CD4-positive, CD25-positive, alpha-beta regulatory T cell (primary cell): ENCODE data around the gene SIK3. TPM values are rescaled to one million over a fixed set of nuclear protein-coding genes. Genes with fewer than 3 reads are reported as not detected.

Experiments used
- ATAC-seq, 2 donors: fragments of 150-1000 bp; cut with Tn5 transposase; one replicate each; pipeline ENCODE4 v1.10.0; 2021; ENCODE audit warnings: low read depth in 2 of 2, moderate number of reproducible peaks in 2 of 2, moderate library complexity in 1 of 2
- DNase-seq, 3 donors: peaks; one replicate each; pipeline versions ENCODE4 v3.0.0 to v3.0.0-alpha.2; 2012 to 2022; ENCODE audit warnings: mixed read lengths in 1 of 3
- H3K27ac ChIP-seq: one replicate; pipeline ENCODE4 v1.7.0; 2013; ENCODE audit warnings: mild to moderate bottlenecking, low read length; ENCODE audit not compliant: insufficient read depth, poor library complexity, severe bottlenecking
- H3K27me3 ChIP-seq: one replicate; pipeline ENCODE4 v1.7.0; 2013; ENCODE audit warnings: low read length; ENCODE audit not compliant: control insufficient read depth, insufficient read depth
- H3K36me3 ChIP-seq: one replicate; pipeline ENCODE4 v1.7.0; 2013; ENCODE audit warnings: mild to moderate bottlenecking, low read length, moderate library complexity; ENCODE audit not compliant: control insufficient read depth, insufficient read depth
- H3K4me1 ChIP-seq: 2 replicates; pipeline ENCODE4 v1.7.0; 2013; ENCODE audit warnings: mild to moderate bottlenecking, low read length; ENCODE audit not compliant: insufficient read depth, control insufficient read depth, poor library complexity, severe bottlenecking
- H3K4me3 ChIP-seq: one replicate; pipeline ENCODE4 v1.7.0; 2013; ENCODE audit warnings: low read depth, mild to moderate bottlenecking, low read length, moderate library complexity
- H3K9me3 ChIP-seq, 2 experiments: 1 replicate in 1 of 2; 2 replicates in 1 of 2; pipeline ENCODE4 v1.7.0; 2013; ENCODE audit warnings: low read length in 2 of 2, mild to moderate bottlenecking in 1 of 2, moderate library complexity in 1 of 2; ENCODE audit not compliant: control insufficient read depth in 2 of 2
- H3K27ac Mint-ChIP-seq, 3 donors: one replicate each; pipeline ENCODE4 v1.8.0; 2020 to 2022; ENCODE audit warnings: mild to moderate bottlenecking in 3 of 3, mixed read lengths in 3 of 3, moderate library complexity in 2 of 3
- H3K27me3 Mint-ChIP-seq: one replicate; pipeline ENCODE4 v1.8.0; 2022; ENCODE audit warnings: mild to moderate bottlenecking, mixed read lengths
- H3K36me3 Mint-ChIP-seq: one replicate; pipeline ENCODE4 v1.8.0; 2020; ENCODE audit warnings: mixed read lengths
- H3K4me1 Mint-ChIP-seq, 4 donors: one replicate each; pipeline ENCODE4 v1.8.0; 2020 to 2022; ENCODE audit warnings: mixed read lengths in 4 of 4, mild to moderate bottlenecking in 1 of 4
- H3K4me3 Mint-ChIP-seq, 4 donors: one replicate each; pipeline ENCODE4 v1.8.0; 2020 to 2022; ENCODE audit warnings: mild to moderate bottlenecking in 4 of 4, mixed read lengths in 4 of 4, moderate library complexity in 3 of 4
- H3K9me3 Mint-ChIP-seq, 7 donors: one replicate each; pipeline ENCODE4 v1.8.0; 2020 to 2022; ENCODE audit warnings: mixed read lengths in 7 of 7, mild to moderate bottlenecking in 3 of 7, moderate library complexity in 2 of 7
- polyA plus RNA-seq, 4 donors: library from polyadenylated mRNA; unstranded; fragments of 300-500 nt; fragmentation: Illumina TruSeq; gene quantifications; one replicate each; pipeline ENCODE4 v1.2.3, GENCODE V29; 2021
- total RNA-seq: library from RNA; stranded (reverse); gene quantifications from one replicate; pipeline ENCODE4 v1.2.3, GENCODE V29; 2022

SIK3 gene
- total and polyA plus RNA-seq, 5 donors from 2014 or later: 7.0 to 55.2 (median 9.4) TPM

DNA sequence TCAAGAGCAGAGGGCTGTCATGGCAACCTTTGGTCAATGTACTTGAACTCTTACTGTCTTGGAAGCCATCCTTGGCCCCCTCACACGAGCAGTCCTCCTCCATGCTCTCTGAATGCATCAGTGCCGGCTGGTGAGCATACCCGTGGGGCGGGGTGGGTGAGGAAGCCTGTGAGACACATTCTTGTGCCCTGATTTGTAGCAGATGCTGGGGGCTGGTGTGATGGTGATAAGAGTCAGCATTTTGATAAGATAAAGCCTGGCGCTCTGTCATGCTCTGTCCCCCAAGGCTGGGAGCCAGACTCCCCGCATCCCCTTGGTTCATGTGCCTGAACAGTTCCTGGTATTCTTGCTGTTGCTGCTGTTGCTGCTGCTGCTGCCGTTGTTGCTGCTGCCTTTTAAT, 240.3 kb downstream of the SIK3 start:
- no peak overlapping the region for H3K27ac ChIP-seq
- H3K4me1 ChIP-seq: peaks cover 37% of the 10 kb centered on the region
- Mint-ChIP-seq H3K36me3 (peaks cover 50% of the 10 kb centered on the region), H3K4me1 (peaks cover 14 to 50% (median 41%) of the 10 kb centered on the region in 4 donors), H3K9me3 (no peaks in the 10 kb centered on the region), H3K27ac (peak overlapping the region; percentile 31 to 79 (median 75)), H3K4me3 (peak overlapping the region in 1 of 4 donors; percentile 39), H3K27me3 (no peaks in the 10 kb centered on the region)
- peaks cover 51% of the 10 kb centered on the region for H3K36me3 ChIP-seq
- DNase-seq: no peak
- no peaks in the 10 kb centered on the region for H3K27me3 ChIP-seq
- H3K9me3 ChIP-seq: no peaks in the 10 kb centered on the region
- no peak overlapping the region for H3K4me3 ChIP-seq
- ATAC-seq: no peak

DNA sequence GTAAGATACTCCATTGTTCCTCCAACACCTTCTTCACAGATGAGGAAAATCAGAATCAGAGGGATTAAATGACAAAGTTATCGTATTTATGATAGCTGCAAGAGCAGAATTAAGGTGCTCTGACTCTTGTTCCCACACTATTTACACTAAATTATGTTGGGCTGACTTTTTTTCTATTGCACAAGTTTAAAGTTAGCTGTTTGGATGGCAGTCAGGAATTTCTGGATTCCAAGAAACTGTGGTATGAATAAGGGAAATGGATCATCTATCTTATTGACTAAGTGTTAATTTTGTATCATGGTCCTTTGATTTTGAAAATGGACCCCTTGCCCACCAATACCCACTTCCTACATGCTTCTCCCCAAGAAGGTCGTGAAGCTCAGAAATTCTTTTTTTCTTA, 240.9 kb downstream of the SIK3 start:
- H3K4me3 Mint-ChIP-seq: no peak overlapping the region
- peaks cover 19 to 56% (median 47%) of the 10 kb centered on the region in 4 donors for H3K4me1 Mint-ChIP-seq
- no peak for ATAC-seq

DNA sequence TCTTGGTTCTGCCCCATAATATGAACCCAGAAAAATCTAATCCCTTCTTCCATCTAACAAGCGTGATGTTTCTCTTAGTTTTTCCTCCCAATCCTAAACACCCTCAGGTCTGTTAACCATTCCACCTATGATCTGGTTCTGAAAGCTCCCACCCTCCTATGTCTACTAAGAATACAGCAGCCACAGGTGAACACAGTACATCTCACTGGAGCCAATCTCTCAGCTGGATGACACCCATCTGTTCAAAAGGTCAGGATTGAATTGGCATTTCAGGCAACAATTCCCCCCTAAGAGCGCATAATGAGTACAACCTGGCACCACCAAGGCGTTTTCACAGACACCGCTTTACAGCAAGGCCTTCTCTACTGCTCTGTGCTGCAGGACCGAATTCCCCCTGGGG, 241.8 kb downstream of the SIK3 start:
- H3K4me1 ChIP-seq: peaks cover 52% of the 10 kb centered on the region
- peak overlapping the region; percentile 6 to 94 (median 92) for H3K27ac Mint-ChIP-seq
- no peak for ATAC-seq

More for the DNA sequence above, 240.9 kb downstream of the SIK3 start:
- Histone ChIP-seq H3K9me3 (no peaks in the 10 kb centered on the region), H3K27me3 (no peaks in the 10 kb centered on the region), H3K36me3 (peaks cover 47% of the 10 kb centered on the region), H3K27ac (no peak overlapping the region), H3K4me3 (no peak overlapping the region), H3K4me1 (peaks cover 44% of the 10 kb centered on the region)
- H3K27ac Mint-ChIP-seq: peak overlapping the region; percentile 69 to 94 (median 92)
- H3K9me3 Mint-ChIP-seq: no peaks in the 10 kb centered on the region
- peaks cover 43% of the 10 kb centered on the region for H3K36me3 Mint-ChIP-seq
- no peak for DNase-seq
- H3K27me3 Mint-ChIP-seq: no peaks in the 10 kb centered on the region

DNA sequence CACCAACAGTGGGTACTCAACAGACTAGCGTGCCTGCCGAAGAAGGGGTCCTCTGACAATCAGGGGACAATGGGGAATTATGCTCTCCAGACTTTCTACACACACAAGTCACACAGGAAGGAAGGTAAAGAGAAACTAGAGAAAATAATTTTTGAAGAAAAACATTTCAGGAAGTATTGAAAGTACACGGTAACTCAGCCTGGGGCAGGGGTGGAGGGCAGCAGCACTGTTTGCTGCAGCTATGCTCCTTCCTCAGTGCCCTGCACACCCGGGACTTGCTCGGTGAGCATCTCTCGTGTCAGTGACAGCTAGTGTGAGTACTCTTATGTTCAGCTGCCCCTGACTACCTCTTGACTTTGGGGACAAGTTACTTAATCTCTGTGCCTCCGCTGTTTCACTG, 242.8 kb downstream of the SIK3 start:
- peak overlapping the region; percentile 92 to 98 (median 94) for H3K27ac Mint-ChIP-seq
- H3K4me1 Mint-ChIP-seq: peaks cover 21 to 74% (median 59%) of the 10 kb centered on the region in 4 donors
- H3K9me3 Mint-ChIP-seq: no peaks in the 10 kb centered on the region
- Histone ChIP-seq H3K36me3 (peaks cover 28% of the 10 kb centered on the region), H3K4me3 (peak overlapping the region; percentile 61), H3K27me3 (no peaks in the 10 kb centered on the region), H3K27ac (peak overlapping the region; percentile 85), H3K9me3 (no peaks in the 10 kb centered on the region), H3K4me1 (peaks cover 63% of the 10 kb centered on the region)
- ATAC-seq (no peak), DNase-seq (peak in 1 of 3 donors; percentile 61)
- H3K4me3 Mint-ChIP-seq: peak overlapping the region in 3 of 4 donors; percentile 37 to 67 (median 55)
- no peaks in the 10 kb centered on the region for H3K27me3 Mint-ChIP-seq
- peaks cover 26% of the 10 kb centered on the region for H3K36me3 Mint-ChIP-seq

More for the DNA sequence above, 241.8 kb downstream of the SIK3 start:
- Mint-ChIP-seq H3K36me3 (peaks cover 36% of the 10 kb centered on the region), H3K4me1 (peaks cover 25 to 65% (median 51%) of the 10 kb centered on the region in 4 donors), H3K4me3 (peak overlapping the region; percentile 4 to 70 (median 46)), H3K9me3 (no peaks in the 10 kb centered on the region), H3K27me3 (no peaks in the 10 kb centered on the region)
- H3K36me3 ChIP-seq: peaks cover 38% of the 10 kb centered on the region
- no peaks in the 10 kb centered on the region for H3K27me3 ChIP-seq
- no peaks in the 10 kb centered on the region for H3K9me3 ChIP-seq
- peak overlapping the region; percentile 85 for H3K27ac ChIP-seq
- H3K4me3 ChIP-seq: no peak overlapping the region
- no peak for DNase-seq

DNA sequence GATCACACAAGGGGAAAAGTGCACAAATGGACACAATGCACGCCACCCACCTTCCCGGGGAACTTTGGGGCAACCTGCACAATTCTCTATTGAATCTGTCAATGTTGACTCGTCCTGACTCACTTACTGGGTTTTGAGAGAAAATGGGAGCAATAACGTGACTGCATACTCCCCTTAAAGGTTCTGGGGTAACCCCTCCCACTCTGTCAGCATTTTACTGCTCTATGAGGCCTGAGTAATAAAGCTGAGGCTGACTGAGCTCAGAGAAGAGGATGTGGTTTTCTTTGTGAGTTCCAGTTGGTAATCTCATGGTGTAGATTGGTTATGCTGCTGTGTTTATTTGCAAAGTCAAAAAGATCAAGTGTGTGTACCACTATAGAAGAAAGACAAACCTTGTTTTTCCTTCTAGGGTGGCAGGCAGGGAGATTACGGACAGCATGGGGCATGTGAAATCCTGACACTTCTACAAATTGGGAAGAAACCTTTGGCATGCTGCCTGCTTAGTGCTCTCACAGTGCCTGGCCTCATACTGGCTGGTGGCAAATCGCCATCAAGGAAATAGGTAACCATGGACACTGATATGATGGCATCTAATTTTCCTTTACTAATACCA, 244.7 kb downstream of the SIK3 start:
- peak overlapping the region; percentile 92 to 98 (median 94) for H3K27ac Mint-ChIP-seq
- no peaks in the 10 kb centered on the region for H3K9me3 Mint-ChIP-seq
- peak overlapping the region; percentile 19 to 84 (median 62) for H3K4me3 Mint-ChIP-seq
- peaks cover 23% of the 10 kb centered on the region for H3K36me3 Mint-ChIP-seq
- ATAC-seq (peak; percentile 99 to 100), DNase-seq (peak; percentile 44 to 96 (median 86))
- H3K4me1 Mint-ChIP-seq: peaks cover 27 to 84% (median 65%) of the 10 kb centered on the region in 4 donors
- Histone ChIP-seq H3K36me3 (peaks cover 23% of the 10 kb centered on the region), H3K27ac (peak overlapping the region; percentile 85), H3K27me3 (no peaks in the 10 kb centered on the region), H3K4me3 (peak overlapping the region; percentile 80), H3K4me1 (peaks cover 63% of the 10 kb centered on the region), H3K9me3 (no peaks in the 10 kb centered on the region)
- no peaks in the 10 kb centered on the region for H3K27me3 Mint-ChIP-seq

DNA sequence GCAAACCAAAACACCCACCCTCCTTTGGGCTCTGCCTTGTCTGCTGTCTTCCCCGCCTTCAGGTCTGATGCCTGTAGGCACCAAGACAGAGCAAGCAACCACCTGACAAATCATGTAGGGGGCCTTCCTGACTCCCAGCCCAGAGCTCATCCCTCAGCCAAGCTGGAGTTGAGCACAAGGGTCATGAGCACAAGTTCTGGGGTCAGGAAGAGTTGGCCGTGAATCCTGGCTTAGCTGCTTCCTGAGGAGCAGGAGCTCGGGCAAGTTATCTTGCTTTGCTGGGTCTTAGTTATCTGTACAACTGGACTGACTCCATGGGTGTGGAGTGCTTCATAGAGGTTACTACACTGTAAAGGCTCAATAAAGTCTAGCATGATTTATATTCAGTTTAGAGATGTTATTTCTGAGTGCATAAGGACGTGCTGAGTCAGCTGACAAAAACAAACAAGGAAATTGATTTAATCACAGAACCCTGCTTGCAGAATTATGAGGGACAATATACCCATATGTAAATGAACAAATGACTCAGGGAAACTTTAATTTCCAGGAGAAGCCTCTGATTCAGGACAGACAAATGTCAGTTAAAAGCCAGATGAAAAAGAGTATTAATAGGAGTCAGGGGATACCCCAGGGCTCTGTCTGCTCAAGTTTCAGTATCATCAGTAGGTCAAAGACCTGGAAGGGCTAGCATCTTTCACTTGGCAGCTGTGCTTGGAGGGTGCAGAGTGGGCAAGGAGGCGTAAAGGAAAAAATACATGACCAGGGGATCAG, 245.8 kb downstream of the SIK3 start:
- peak overlapping the region; percentile 19 to 84 (median 62) for H3K4me3 Mint-ChIP-seq
- peak overlapping the region; percentile 85 for H3K27ac ChIP-seq
- peak overlapping the region; percentile 92 to 98 (median 94) for H3K27ac Mint-ChIP-seq
- peak overlapping the region; percentile 80 for H3K4me3 ChIP-seq
- H3K4me1 ChIP-seq: peaks cover 63% of the 10 kb centered on the region
- peaks cover 17% of the 10 kb centered on the region for H3K36me3 ChIP-seq
- DNase-seq (peak in 1 of 3 donors; percentile 31), ATAC-seq (no peak)
- no peaks in the 10 kb centered on the region for H3K9me3 ChIP-seq
- H3K27me3 Mint-ChIP-seq: no peaks in the 10 kb centered on the region
- H3K9me3 Mint-ChIP-seq: no peaks in the 10 kb centered on the region
- peaks cover 17% of the 10 kb centered on the region for H3K36me3 Mint-ChIP-seq
- no peaks in the 10 kb centered on the region for H3K27me3 ChIP-seq
- peaks cover 27 to 79% (median 65%) of the 10 kb centered on the region in 4 donors for H3K4me1 Mint-ChIP-seq

DNA sequence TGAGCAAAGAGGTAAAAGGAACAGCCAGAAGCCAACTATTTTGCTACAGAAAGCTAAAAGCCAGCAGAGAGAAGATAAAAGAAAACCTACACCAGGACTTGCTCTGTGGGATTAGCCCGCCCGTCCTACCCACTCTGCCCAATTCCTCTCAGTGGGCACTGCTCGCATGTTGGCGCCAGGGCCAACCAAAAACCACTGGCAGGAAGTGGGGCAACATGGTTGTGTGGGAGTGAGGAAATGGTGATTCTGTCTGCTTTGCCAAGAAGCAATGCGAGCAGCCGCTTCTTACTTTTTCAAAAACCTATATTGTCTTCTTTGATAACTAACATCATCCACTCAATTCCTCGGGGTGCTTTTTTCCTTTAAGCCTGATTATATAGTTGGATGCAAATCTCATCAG, 246.6 kb downstream of the SIK3 start:
- Mint-ChIP-seq H3K4me3 (peak overlapping the region; percentile 57 to 84 (median 72)), H3K9me3 (no peaks in the 10 kb centered on the region), H3K27ac (peak overlapping the region; percentile 92 to 98 (median 94)), H3K27me3 (no peaks in the 10 kb centered on the region), H3K4me1 (peaks cover 27 to 73% (median 60%) of the 10 kb centered on the region in 4 donors), H3K36me3 (peaks cover 19% of the 10 kb centered on the region)
- Histone ChIP-seq H3K27me3 (no peaks in the 10 kb centered on the region), H3K36me3 (peaks cover 24% of the 10 kb centered on the region), H3K4me3 (peak overlapping the region; percentile 80), H3K4me1 (peaks cover 62% of the 10 kb centered on the region), H3K27ac (peak overlapping the region; percentile 85), H3K9me3 (no peaks in the 10 kb centered on the region)
- DNase-seq (peak in 2 of 3 donors; percentile 27 to 80), ATAC-seq (no peak)
